Osteoblast (primary cell): ENCODE data around the gene PGAM2. TPM values are rescaled to one million over a fixed set of nuclear protein-coding genes. Genes with fewer than 3 reads are reported as not detected.

Experiments used
- DNase-seq: peaks from one replicate; pipeline ENCODE4 v3.0.0; 2011; ENCODE audit warnings: low spot score, mixed read lengths; ENCODE audit not compliant: insufficient read length; ENCODE audit errors: missing footprints
- H2AFZ ChIP-seq: 2 replicates; pipeline ENCODE4 v1.6.0; 2011; ENCODE audit warnings: mild to moderate bottlenecking, low read length
- H3K27ac ChIP-seq: 2 replicates; pipeline ENCODE4 v1.5.1; 2011; ENCODE audit warnings: mild to moderate bottlenecking, low read depth, low read length, moderate library complexity
- H3K27me3 ChIP-seq: 2 replicates; pipeline ENCODE4 v1.6.0; 2012; ENCODE audit warnings: mild to moderate bottlenecking, control low read depth, inconsistent platforms, low read length, moderate library complexity; ENCODE audit not compliant: insufficient read depth
- H3K36me3 ChIP-seq: 2 replicates; pipeline ENCODE4 v1.5.1; 2011; ENCODE audit warnings: mild to moderate bottlenecking, low read length, control low read depth, moderate library complexity; ENCODE audit not compliant: insufficient read depth
- H3K4me1 ChIP-seq: 2 replicates; pipeline ENCODE4 v1.5.1; 2011; ENCODE audit warnings: mild to moderate bottlenecking, low read length, control low read depth, moderate library complexity; ENCODE audit not compliant: insufficient read depth
- H3K4me2 ChIP-seq: 2 replicates; pipeline ENCODE4 v1.6.0; 2011; ENCODE audit warnings: mild to moderate bottlenecking, low read length; ENCODE audit not compliant: insufficient read depth
- H3K4me3 ChIP-seq: fragments of 200-600 bp; sonication (generic); 3 replicates; pipeline ENCODE4 v1.5.1; 2012; ENCODE audit warnings: mild to moderate bottlenecking, low read length, inconsistent platforms; ENCODE audit not compliant: insufficient read depth
- H3K79me2 ChIP-seq: 2 replicates; pipeline ENCODE4 v1.6.0; 2012; ENCODE audit warnings: mild to moderate bottlenecking, low read length, control low read depth, inconsistent platforms; ENCODE audit not compliant: insufficient read depth
- H3K9me3 ChIP-seq: 2 replicates; pipeline ENCODE4 v1.5.1; 2011; ENCODE audit warnings: low read depth, low read length, control low read depth
- H4K20me1 ChIP-seq: 2 replicates; pipeline ENCODE4 v1.6.0; 2012; ENCODE audit warnings: mild to moderate bottlenecking, low read length, control low read depth; ENCODE audit not compliant: insufficient read depth
- total RNA-seq: library from RNA; depleted of rRNA; stranded (reverse); fragments of >200 nt; gene quantifications from 2 replicates; pipeline ENCODE4 v1.2.3, GENCODE V29; 2012
- TF ChIP-seq, protein P1 (sequence below): IDR thresholded peaks from 2 replicates; pipeline ENCODE4 v1.5.1; 2011; ENCODE audit warnings: mild to moderate bottlenecking, low read depth, low read length, moderate library complexity; ENCODE audit errors: extremely low read depth

Gene PGAM2
- total RNA-seq, 1 donor: 0.36 TPM

DNA sequence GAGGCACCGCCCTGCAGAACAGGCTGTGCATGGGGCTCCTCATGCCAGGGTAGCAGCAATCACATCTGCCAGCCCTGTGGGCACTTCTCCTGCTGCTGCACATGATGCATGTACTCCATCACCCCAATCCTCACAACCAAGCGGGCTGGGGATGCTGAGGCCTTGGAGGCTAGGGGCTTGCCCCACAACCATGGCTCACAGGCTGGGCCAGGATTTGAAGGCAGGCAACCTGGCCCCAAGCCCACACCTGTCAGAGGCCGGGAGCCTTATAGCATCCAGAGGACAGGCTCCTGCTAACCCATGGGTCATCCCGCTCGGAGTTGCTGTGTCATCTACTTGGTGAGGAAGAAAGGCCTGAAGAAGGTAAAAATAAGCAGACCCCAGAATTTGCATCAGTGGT is 14.8 kb upstream of the PGAM2 start:
- Histone ChIP-seq H3K4me3 (no peak overlapping the region), H2AFZ (no peak overlapping the region), H3K27me3 (no peaks in the 10 kb centered on the region), H3K9me3 (no peaks in the 10 kb centered on the region), H3K27ac (no peak overlapping the region), H4K20me1 (no peaks in the 10 kb centered on the region), H3K4me1 (peaks cover 13% of the 10 kb centered on the region), H3K4me2 (no peak overlapping the region), H3K36me3 (peaks cover 41% of the 10 kb centered on the region), H3K79me2 (peaks cover 14% of the 10 kb centered on the region)
- DNase-seq: no peak
- TF ChIP-seq, protein P1, sequence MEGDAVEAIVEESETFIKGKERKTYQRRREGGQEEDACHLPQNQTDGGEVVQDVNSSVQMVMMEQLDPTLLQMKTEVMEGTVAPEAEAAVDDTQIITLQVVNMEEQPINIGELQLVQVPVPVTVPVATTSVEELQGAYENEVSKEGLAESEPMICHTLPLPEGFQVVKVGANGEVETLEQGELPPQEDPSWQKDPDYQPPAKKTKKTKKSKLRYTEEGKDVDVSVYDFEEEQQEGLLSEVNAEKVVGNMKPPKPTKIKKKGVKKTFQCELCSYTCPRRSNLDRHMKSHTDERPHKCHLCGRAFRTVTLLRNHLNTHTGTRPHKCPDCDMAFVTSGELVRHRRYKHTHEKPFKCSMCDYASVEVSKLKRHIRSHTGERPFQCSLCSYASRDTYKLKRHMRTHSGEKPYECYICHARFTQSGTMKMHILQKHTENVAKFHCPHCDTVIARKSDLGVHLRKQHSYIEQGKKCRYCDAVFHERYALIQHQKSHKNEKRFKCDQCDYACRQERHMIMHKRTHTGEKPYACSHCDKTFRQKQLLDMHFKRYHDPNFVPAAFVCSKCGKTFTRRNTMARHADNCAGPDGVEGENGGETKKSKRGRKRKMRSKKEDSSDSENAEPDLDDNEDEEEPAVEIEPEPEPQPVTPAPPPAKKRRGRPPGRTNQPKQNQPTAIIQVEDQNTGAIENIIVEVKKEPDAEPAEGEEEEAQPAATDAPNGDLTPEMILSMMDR: no peak

DNA sequence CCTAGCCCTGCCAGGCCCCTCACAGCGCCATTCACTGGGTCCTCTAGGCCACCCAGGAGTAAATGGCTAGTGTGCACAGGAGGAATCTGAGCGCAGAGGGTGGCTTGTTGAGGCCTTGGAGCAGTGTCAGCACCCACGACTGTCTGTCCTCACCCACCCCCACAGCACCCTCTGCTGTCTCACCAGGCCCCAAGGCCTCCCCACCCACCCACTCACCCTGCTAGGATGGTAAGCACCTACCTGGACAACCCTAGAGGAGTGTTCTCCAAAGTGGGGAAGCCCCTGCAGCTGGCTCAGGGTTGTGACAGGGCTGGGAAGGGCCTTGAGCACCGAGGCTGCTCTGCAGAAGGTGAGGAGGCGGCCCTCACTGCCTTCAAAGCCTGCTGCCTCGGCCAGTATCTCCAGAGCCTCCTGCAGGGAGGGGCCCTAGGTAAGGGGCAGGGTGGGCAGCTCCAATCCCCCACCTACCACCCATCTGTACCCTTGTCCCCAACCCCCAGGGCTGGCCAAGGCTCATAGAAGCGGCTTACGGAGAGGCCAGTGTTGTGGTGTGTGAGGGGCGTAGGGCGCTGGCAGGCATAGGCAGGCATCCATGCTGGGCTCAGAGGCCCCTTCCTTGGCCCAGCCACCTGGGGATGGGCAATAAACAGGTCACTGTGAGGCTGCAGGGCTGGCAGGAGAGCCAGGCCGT is 14.1 kb upstream of the PGAM2 start:
- Histone ChIP-seq H3K4me3 (no peak overlapping the region), H4K20me1 (no peaks in the 10 kb centered on the region), H3K36me3 (peaks cover 41% of the 10 kb centered on the region), H3K9me3 (no peaks in the 10 kb centered on the region), H3K27me3 (no peaks in the 10 kb centered on the region), H3K79me2 (peaks cover 14% of the 10 kb centered on the region), H2AFZ (no peak overlapping the region), H3K4me2 (no peak overlapping the region), H3K27ac (no peak overlapping the region), H3K4me1 (peaks cover 9% of the 10 kb centered on the region)
- TF ChIP-seq, protein P1: no peak
- DNase-seq: peak; percentile 64

DNA sequence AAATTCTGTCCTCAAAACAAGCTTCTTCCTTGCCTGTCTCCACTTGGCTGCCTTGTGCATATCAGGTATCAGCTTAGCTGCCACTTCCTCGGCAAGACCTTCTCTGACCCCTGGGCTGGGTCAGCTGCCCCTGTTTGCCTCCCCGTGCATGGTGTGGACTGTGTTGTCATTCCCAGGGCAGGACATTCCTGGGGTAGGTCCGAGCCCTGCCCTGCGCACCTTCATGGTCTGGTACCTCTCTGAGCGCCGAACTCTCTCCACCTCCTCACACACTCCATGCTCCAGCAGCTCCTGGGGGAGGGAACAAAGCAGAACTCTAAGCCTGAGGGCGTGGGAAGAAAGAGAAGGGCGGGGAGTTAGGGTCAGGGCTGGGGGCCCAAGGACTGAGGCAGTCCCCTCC is 13.2 kb upstream of the PGAM2 start:
- no peak overlapping the region for H3K27ac ChIP-seq
- no peaks in the 10 kb centered on the region for H3K27me3 ChIP-seq
- DNase-seq: peak; percentile 59
- H4K20me1 ChIP-seq: no peaks in the 10 kb centered on the region
- H3K9me3 ChIP-seq: no peaks in the 10 kb centered on the region
- peaks cover 46% of the 10 kb centered on the region for H3K36me3 ChIP-seq
- H3K4me1 ChIP-seq: peaks cover 12% of the 10 kb centered on the region
- H2AFZ ChIP-seq: no peak overlapping the region
- no peak overlapping the region for H3K4me3 ChIP-seq
- no peak overlapping the region for H3K4me2 ChIP-seq
- peaks cover 14% of the 10 kb centered on the region for H3K79me2 ChIP-seq
- TF ChIP-seq, protein P1: no peak

DNA sequence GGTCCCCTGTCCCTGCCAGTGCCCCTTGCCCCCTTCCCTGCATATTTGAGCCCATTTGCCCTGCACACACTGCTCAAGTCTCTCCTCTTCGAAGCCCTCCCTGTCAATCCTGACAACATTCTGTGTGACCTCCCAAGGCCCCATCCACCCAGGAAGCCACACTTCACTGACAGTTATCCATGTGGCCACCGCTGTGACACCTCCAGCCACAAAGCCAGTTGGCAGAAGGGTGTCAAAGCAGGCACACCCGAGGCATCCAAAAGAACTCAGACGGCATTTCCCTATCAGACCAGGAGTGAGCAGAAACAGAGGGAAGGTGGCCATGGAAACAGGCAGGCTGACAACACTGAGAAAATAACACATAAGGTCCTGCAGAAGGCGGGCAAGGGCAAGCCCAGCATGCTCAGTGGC is 12.3 kb upstream of the PGAM2 start:
- DNase-seq: peak; percentile 34
- Histone ChIP-seq H3K79me2 (peaks cover 14% of the 10 kb centered on the region), H2AFZ (no peak overlapping the region), H3K9me3 (no peaks in the 10 kb centered on the region), H3K27ac (peak overlapping the region; percentile 28), H3K27me3 (no peaks in the 10 kb centered on the region), H3K4me2 (no peak overlapping the region), H3K4me3 (no peak overlapping the region), H3K36me3 (peaks cover 51% of the 10 kb centered on the region), H3K4me1 (peaks cover 14% of the 10 kb centered on the region), H4K20me1 (no peaks in the 10 kb centered on the region)
- TF ChIP-seq, protein P1: no peak
